HS-5 (cell line): ENCODE results near the gene TPM1.
A peak's percentile ranks its signal among the peaks of the same experiment; 100 is the strongest.
"Not testable (repeated sequence)": the region's sequence is repeated elsewhere in the genome, so short reads cannot be mapped to it uniquely, and the experiment has no call there.

Experiments
- DNase-seq: peaks from one replicate; pipeline ENCODE4 v3.0.0-alpha.2; 2012; ENCODE audit warnings: low read depth

TPM1 gene

GRCh38 chr15:63094495-63094931, 52.0 kb downstream of the TPM1 start:
- peak; percentile 56 for DNase-seq

GRCh38 chr15:63096178-63096577, 53.6 kb downstream of the TPM1 start:
- no peak for DNase-seq

DNA sequence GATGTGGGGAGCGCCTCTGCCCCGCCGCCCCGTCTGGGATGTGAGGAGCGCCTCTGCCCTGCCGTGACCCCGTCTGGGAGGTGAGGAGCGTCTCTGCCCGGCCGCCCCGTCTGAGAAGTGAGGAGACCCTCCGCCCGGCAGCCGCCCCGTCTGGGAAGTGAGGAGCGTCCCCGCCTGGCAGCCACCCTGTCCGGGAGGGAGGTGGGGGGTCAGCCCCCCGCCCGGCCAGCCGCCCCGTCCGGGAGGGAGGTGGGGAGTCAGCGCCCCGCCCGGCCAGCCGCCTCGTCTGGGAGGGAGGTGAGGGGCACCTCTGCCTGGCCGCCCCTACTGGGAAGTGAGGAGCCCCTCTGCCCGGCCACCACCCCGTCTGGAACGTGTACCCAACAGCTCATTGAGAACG, 56.4 kb downstream of the TPM1 start:
- DNase-seq: not testable (repeated sequence)

GRCh38 chr15:63099581-63099980, 57.0 kb downstream of the TPM1 start:
- not testable (repeated sequence) for DNase-seq

GRCh38 chr15:63103416-63103815, 60.9 kb downstream of the TPM1 start:
- no peak for DNase-seq

DNA sequence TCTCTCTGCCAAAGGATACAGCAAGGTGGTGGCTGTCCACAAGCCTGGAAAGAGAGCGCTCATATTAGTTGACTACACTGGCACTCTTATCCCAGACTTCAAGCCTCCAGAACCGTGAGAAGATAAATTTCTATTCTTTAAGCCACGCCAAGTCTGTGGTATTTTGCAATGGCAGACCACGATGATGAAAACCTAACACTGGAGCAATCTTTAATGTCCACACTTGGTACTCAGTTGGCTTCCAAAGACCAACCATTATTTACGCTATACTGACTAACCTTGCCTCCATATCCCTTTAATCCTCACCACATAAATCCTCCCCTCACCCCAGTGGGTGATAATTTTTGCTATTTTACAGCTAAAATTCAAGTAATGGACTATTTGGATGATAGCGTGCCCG, 62.2 kb downstream of the TPM1 start:
- no peak for DNase-seq

DNA sequence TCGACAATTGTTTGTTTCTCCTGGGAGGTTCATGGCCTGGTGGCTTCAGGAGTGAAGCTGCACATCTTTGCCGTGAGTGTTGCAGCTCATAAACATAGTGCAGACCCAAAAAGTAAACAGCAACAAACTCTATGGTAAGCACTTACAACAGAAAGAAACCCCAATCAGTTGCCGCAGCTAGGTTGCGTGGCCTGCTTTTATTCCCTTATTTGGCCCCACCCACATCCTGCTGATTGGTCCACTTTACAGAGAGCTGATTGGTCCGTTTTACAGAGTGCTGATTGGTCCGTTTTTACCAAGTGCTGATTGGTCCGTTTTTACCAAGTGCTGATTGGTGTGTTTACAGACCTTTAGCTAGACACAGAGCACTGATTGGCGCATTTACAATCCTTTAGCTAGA, 62.8 kb downstream of the TPM1 start:
- DNase-seq: not testable (repeated sequence)

DNA sequence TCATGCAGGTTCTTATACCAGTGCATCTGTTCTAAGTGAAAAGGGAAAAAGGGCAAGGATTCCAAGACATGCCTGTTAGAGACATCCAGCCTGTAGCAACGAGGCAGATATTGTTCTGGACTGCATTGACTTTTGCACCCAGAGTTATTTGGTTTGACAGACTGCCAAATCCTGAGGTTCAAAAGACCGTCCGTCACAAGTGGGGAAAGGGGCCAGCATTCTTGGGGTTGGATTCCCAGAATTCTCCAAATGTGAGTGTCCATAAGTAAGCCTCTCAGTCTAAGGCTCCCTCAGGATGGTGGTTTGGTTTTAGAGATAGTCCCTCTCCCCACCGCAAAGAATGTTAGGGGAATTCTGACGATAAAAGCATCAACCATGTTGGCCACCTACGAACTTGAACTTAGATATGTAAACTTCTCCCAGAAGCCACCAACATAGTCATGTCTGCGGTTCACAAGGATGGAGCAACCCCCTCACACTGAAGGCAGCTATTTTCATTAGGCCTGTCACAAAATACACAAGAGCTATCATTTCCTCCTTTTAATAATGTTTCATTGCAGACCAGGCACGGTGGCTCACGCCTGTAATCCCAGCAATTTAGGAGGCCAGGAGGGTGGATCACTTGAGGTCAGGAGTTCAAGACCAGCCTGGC, 65.5 kb downstream of the TPM1 start:
- peak; percentile 100 for DNase-seq

- no peak for DNase-seq
Observed at GRCh38 chr15:63109498-63109897, 67.0 kb downstream of the TPM1 start.

GRCh38 chr15:63109920-63110319, 67.4 kb downstream of the TPM1 start:
- DNase-seq: no peak

DNA sequence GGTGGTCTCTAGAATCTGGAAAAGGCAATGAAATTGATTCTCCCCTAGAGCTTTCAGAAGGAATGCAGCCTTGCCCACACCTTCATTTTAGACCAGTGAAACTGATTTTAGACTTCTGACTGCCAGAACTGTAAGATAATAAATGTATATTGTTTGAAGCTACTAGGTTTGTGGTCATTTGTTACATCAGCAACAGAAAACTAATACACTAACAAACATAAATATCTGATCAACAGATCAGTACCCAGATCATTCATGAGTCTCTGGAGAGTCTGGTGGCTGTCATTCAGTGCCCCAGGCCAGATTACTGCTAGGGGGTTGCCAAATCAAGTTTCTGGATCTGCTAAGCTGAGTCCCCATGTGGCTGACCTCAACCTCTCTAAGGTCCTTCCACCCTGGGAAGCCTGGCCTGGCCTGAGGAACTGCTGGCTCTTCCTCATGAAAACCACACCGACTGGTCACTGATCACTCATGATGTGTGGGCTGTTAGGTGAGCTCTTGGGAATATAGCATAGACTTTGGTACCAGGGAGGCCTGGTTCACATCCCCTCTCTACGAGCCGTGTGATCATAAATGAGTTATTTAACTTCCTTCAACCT, 68.0 kb downstream of the TPM1 start:
- no peak for DNase-seq

- DNase-seq: no peak
Observed at GRCh38 chr15:63111481-63111880, 68.9 kb downstream of the TPM1 start.

DNA sequence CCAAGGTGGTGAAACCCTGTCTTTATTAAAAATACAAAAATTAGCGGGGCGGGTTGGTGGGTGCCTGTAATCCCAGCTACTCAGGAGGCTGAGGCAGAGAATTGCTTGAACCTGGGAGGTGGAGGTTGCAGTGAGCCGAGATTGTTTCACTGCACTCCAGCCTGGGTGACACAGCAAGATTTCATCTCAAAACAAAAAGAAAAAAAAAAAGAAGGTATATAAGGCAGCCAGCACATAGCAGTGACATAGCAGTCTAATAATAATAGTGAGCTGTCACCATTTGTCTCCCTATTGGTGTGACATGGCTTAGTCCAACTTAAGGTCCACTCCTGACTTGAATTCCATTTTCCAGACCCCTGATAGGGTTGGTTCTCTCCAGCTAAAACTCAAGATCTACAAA, 70.3 kb downstream of the TPM1 start:
- DNase-seq: no peak

DNA sequence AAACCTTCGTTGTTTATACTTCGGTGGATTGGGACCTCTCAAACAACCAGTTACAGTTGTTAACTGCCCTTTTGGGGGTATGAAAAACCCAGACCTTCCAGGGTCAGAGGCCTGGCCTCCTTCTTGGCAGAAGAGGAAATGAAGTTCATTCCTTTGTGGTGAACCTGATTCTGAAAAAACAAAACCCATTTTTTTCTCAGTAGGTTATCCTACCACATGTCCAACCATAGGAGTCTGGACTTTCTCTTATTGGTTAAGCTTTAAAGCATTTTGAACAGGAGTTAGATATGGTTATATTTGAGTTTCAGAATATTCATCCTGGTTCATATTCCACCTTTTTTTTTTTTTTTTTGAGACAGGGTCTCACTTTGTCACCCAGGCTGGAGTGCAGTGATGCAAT, 71.9 kb downstream of the TPM1 start:
- no peak for DNase-seq
